Duodenal mucosa (tissue), 2 donors: ENCODE measurements around the gene TMIGD2.
A peak's percentile ranks its signal among the peaks of the same experiment; 100 is the strongest.
"Not testable (repeated sequence)": the region's sequence is repeated elsewhere in the genome, so short reads cannot be mapped to it uniquely, and the experiment has no call there.

Experiments
- H3K27ac ChIP-seq: one replicate; pipeline ENCODE4 v1.7.0; 2013; ENCODE audit warnings: low read depth, low read length
- H3K27me3 ChIP-seq, 2 donors: one replicate each; pipeline ENCODE4 v1.7.0; 2013; ENCODE audit warnings: low read length in 2 of 2, control low read depth in 1 of 2; ENCODE audit not compliant: insufficient read depth in 2 of 2, control insufficient read depth in 1 of 2
- H3K36me3 ChIP-seq, 2 donors: one replicate each; pipeline ENCODE4 v1.7.0; 2013; ENCODE audit warnings: low read length in 2 of 2, control low read depth in 1 of 2; ENCODE audit not compliant: insufficient read depth in 2 of 2, control insufficient read depth in 1 of 2
- H3K4me1 ChIP-seq, 2 donors: one replicate each; pipeline ENCODE4 v1.7.0; 2013; ENCODE audit warnings: low read length in 2 of 2, control low read depth in 1 of 2; ENCODE audit not compliant: insufficient read depth in 2 of 2, control insufficient read depth in 1 of 2
- H3K4me3 ChIP-seq, 2 donors: one replicate each; pipeline ENCODE4 v1.7.0; 2013; ENCODE audit warnings: low read length in 2 of 2, low read depth in 1 of 2
- H3K9ac ChIP-seq, 2 donors: one replicate each; pipeline ENCODE4 v1.7.0; 2013; ENCODE audit warnings: low read length in 2 of 2, low read depth in 1 of 2
- H3K9me3 ChIP-seq, 2 donors: one replicate each; pipeline ENCODE4 v1.7.0; 2013; ENCODE audit warnings: low read length in 2 of 2, control low read depth in 1 of 2; ENCODE audit not compliant: control insufficient read depth in 1 of 2

The TMIGD2 gene

GRCh38 chr19:4342314-4342614, 40.1 kb upstream of the TMIGD2 start:
- Histone ChIP-seq H3K4me3 (peak overlapping the region; percentile 83 to 87), H3K4me1 (peaks cover 18 to 38% of the 10 kb centered on the region in 2 donors), H3K27me3 (no peaks in the 10 kb centered on the region), H3K36me3 (peaks cover 0 to 7% of the 10 kb centered on the region in 2 donors), H3K27ac (peak overlapping the region; percentile 77), H3K9ac (peak overlapping the region; percentile 64 to 70), H3K9me3 (no peaks in the 10 kb centered on the region)

GRCh38 chr19:4338441-4339355, 36.5 kb upstream of the TMIGD2 start, which contains the start of gene STAP2:
Gene STAP2, minus strand, starts transcription at chr19:4338827. Its CDS starts 74 bp downstream, at chr19:4338753.
- Histone ChIP-seq H3K4me1 (peaks cover 12 to 28% of the 10 kb centered on the region in 2 donors), H3K9ac (peak within 1 kb of the TSS; percentile 69 to 74), H3K27me3 (no peaks in the 10 kb centered on the region), H3K36me3 (peaks cover 0 to 2% of the 10 kb centered on the region in 2 donors), H3K4me3 (peak within 1 kb of the TSS; percentile 67 to 88), H3K9me3 (no peaks in the 10 kb centered on the region), H3K27ac (peak within 1 kb of the TSS; percentile 81)

- peaks cover 12 to 28% of the 10 kb centered on the region in 2 donors for H3K4me1 ChIP-seq
- no peaks in the 10 kb centered on the region for H3K27me3 ChIP-seq
- H3K9me3 ChIP-seq: no peaks in the 10 kb centered on the region
- H3K4me3 ChIP-seq: peak overlapping the region; percentile 67 to 88
- peak overlapping the region; percentile 69 to 74 for H3K9ac ChIP-seq
- H3K27ac ChIP-seq: peak overlapping the region; percentile 81
- H3K36me3 ChIP-seq: peaks cover 0 to 4% of the 10 kb centered on the region in 2 donors
These were observed 35.8 kb upstream of the TMIGD2 start for GRCh38 chr19:4337906-4338440.

GRCh38 chr19:4334929-4335570, 32.9 kb upstream of the TMIGD2 start:
- no peaks in the 10 kb centered on the region for H3K27me3 ChIP-seq
- H3K27ac ChIP-seq: no peak overlapping the region
- peaks cover 0 to 4% of the 10 kb centered on the region in 2 donors for H3K36me3 ChIP-seq
- no peak overlapping the region for H3K9ac ChIP-seq
- peaks cover 0 to 7% of the 10 kb centered on the region in 2 donors for H3K4me1 ChIP-seq
- no peaks in the 10 kb centered on the region for H3K9me3 ChIP-seq
- H3K4me3 ChIP-seq: no peak overlapping the region

GRCh38 chr19:4329858-4330257, 27.7 kb upstream of the TMIGD2 start:
- H3K27me3 ChIP-seq: no peaks in the 10 kb centered on the region

GRCh38 chr19:4328991-4329681, 26.9 kb upstream of the TMIGD2 start:
- H3K4me1 ChIP-seq, H3K27ac ChIP-seq, H3K9me3 ChIP-seq, H3K27me3 ChIP-seq, H3K9ac ChIP-seq: not testable (repeated sequence)
- Histone ChIP-seq H3K36me3 (peaks cover 3 to 12% of the 10 kb centered on the region in 2 donors), H3K4me3 (peak overlapping the region in 1 of 2 donors; percentile 60)

More at GRCh38 chr19:4329858-4330257, 27.7 kb upstream of the TMIGD2 start:
- H3K27ac ChIP-seq: no peak overlapping the region
- no peak overlapping the region for H3K4me3 ChIP-seq
- no peaks in the 10 kb centered on the region for H3K9me3 ChIP-seq
- peaks cover 0 to 3% of the 10 kb centered on the region in 2 donors for H3K4me1 ChIP-seq
- H3K9ac ChIP-seq: no peak overlapping the region
- H3K36me3 ChIP-seq: peaks cover 3 to 12% of the 10 kb centered on the region in 2 donors

- H3K27me3 ChIP-seq: no peaks in the 10 kb centered on the region
- peak overlapping the region; percentile 60 to 62 for H3K4me3 ChIP-seq
- no peak overlapping the region for H3K27ac ChIP-seq
- H3K9ac ChIP-seq: no peak overlapping the region
- peaks cover 0 to 3% of the 10 kb centered on the region in 2 donors for H3K4me1 ChIP-seq
- H3K9me3 ChIP-seq: no peaks in the 10 kb centered on the region
- H3K36me3 ChIP-seq: peaks cover 3 to 8% of the 10 kb centered on the region in 2 donors
These were observed 26.2 kb upstream of the TMIGD2 start for GRCh38 chr19:4328243-4328990.

GRCh38 chr19:4327877-4328242, 25.7 kb upstream of the TMIGD2 start:
- H3K4me3 ChIP-seq: peak overlapping the region in 1 of 2 donors; percentile 62
- H3K9ac ChIP-seq: no peak overlapping the region
- no peak overlapping the region for H3K27ac ChIP-seq

GRCh38 chr19:4327252-4327876, 25.2 kb upstream of the TMIGD2 start:
- Histone ChIP-seq H3K9me3 (no peaks in the 10 kb centered on the region), H3K4me1 (peaks cover 0 to 3% of the 10 kb centered on the region in 2 donors), H3K4me3 (peak overlapping the region; percentile 7 to 62), H3K9ac (no peak overlapping the region), H3K27me3 (no peaks in the 10 kb centered on the region), H3K27ac (no peak overlapping the region), H3K36me3 (peaks cover 3 to 8% of the 10 kb centered on the region in 2 donors)

More at GRCh38 chr19:4327877-4328242, 25.7 kb upstream of the TMIGD2 start:
- Histone ChIP-seq H3K4me1 (peaks cover 0 to 3% of the 10 kb centered on the region in 2 donors), H3K9me3 (no peaks in the 10 kb centered on the region), H3K36me3 (peaks cover 3 to 8% of the 10 kb centered on the region in 2 donors), H3K27me3 (no peaks in the 10 kb centered on the region)
